GM19043 (cell line): ENCODE results near the gene POLR2J3.
"Not testable (repeated sequence)": the region's sequence is repeated elsewhere in the genome, so short reads cannot be mapped to it uniquely, and the experiment has no call there.

Experiments used
- ATAC-seq: cut with Tn5 transposase; IDR thresholded peaks from one replicate; pipeline ENCODE4 v1.9.1; 2021; ENCODE audit warnings: low read depth; ENCODE audit not compliant: unreplicated experiment

POLR2J3 gene

GRCh38 chr7:102527182-102527581 lies 45.2 kb downstream of the POLR2J3 start:
- not testable (repeated sequence) for ATAC-seq

- not testable (repeated sequence) for ATAC-seq
Observed at GRCh38 chr7:102524803-102525202, 47.6 kb downstream of the POLR2J3 start.

GRCh38 chr7:102520797-102521196 lies 51.6 kb downstream of the POLR2J3 start:
- ATAC-seq, result not testable (repeated sequence)

GRCh38 chr7:102517550-102518147 lies 54.7 kb downstream of the POLR2J3 start, which contains the start of gene RASA4B:
TSS of gene RASA4B (minus strand) at chr7:102517777. CDS start at chr7:102517710, 67 bp downstream.
- peak; percentile 54 for ATAC-seq
